Measurements from ENCODE around the gene CFAP100. TPM values are rescaled to one million over a fixed set of nuclear protein-coding genes. Genes with fewer than 3 reads are reported as not detected.

Gene CFAP100
- total RNA-seq, 1 experiment from 2014 or later = not detected

DNA sequence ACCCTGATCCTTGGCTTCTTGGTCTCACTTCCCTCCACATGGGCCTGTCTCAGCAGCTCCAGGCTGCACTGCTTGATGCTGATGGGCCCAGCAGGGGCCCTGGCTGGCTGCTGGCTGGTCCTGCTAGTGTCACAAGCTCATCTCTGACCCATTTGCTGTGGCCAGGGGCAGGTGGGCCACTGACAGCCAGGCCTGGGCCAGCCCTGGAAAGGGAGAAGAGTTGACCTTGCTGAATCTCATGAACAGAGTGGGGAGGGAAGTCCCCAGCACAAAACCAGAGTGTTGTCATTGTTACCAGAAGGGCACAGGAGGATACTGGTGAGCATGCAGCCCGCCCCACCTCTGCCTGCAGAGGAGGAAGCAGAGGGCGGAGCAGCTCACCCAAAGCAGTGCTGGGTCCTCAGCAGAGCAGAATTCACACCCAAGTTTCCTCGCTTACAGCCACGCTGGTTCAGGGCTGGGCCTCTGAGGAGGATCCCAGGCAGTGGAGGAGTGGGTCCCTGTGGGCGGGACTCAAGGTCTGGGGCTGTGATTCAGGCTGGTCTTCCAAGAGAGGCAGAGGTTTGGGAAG lies 29.9 kb upstream of the CFAP100 start:
- no peaks in the 10 kb centered on the region for H3K79me2 ChIP-seq (ENCODE audit: insufficient read depth, low read length)
- no peak overlapping the region for H2AFZ ChIP-seq (ENCODE audit: low read depth, low read length, poor library complexity, severe bottlenecking)
- no peak for TF ChIP-seq TCF7L2 (IDR thresholded peaks at IDR 0.05; ENCODE audit: borderline replicate concordance, extremely low read depth, insufficient read depth, insufficient read length)
- TF ChIP-seq, protein P1, sequence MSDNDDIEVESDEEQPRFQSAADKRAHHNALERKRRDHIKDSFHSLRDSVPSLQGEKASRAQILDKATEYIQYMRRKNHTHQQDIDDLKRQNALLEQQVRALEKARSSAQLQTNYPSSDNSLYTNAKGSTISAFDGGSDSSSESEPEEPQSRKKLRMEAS (IDR thresholded peaks at IDR 0.05) = no peak
- no peak for TF ChIP-seq SIN3A (IDR thresholded peaks at IDR 0.05; ENCODE audit: low read depth)
- TF ChIP-seq FOSL1 (IDR thresholded peaks at IDR 0.05; ENCODE audit: low read depth) = no peak
- no peak for TF ChIP-seq ELF1 (IDR thresholded peaks at IDR 0.05; ENCODE audit: borderline replicate concordance, low read depth)
- TF ChIP-seq, protein P2, sequence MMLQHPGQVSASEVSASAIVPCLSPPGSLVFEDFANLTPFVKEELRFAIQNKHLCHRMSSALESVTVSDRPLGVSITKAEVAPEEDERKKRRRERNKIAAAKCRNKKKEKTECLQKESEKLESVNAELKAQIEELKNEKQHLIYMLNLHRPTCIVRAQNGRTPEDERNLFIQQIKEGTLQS (IDR thresholded peaks at IDR 0.05) = no peak
- TF ChIP-seq POLR2AphosphoS5 (IDR thresholded peaks at IDR 0.05; ENCODE audit: low read depth, low read length) = no peak
- TF ChIP-seq EZH2phosphoT487 (IDR thresholded peaks at IDR 0.05; ENCODE audit: borderline replicate concordance) = no peak
- TF ChIP-seq ZNF274 (IDR thresholded peaks at IDR 0.05; ENCODE audit: low read depth, low read length) = no peak
- TF ChIP-seq CBX3 (IDR thresholded peaks at IDR 0.05; ENCODE audit: low read depth) = no peak
- no peak for TF ChIP-seq EZH2 (IDR thresholded peaks at IDR 0.05)
- TF ChIP-seq, protein P3, sequence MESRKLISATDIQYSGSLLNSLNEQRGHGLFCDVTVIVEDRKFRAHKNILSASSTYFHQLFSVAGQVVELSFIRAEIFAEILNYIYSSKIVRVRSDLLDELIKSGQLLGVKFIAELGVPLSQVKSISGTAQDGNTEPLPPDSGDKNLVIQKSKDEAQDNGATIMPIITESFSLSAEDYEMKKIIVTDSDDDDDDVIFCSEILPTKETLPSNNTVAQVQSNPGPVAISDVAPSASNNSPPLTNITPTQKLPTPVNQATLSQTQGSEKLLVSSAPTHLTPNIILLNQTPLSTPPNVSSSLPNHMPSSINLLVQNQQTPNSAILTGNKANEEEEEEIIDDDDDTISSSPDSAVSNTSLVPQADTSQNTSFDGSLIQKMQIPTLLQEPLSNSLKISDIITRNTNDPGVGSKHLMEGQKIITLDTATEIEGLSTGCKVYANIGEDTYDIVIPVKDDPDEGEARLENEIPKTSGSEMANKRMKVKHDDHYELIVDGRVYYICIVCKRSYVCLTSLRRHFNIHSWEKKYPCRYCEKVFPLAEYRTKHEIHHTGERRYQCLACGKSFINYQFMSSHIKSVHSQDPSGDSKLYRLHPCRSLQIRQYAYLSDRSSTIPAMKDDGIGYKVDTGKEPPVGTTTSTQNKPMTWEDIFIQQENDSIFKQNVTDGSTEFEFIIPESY (IDR thresholded peaks at IDR 0.05; ENCODE audit: extremely low read depth, insufficient replicate concordance, low read length) = no peak
- TF ChIP-seq JUND (IDR thresholded peaks at IDR 0.05) = no peak
- no peak for TF ChIP-seq YY1 (IDR thresholded peaks at IDR 0.05; ENCODE audit: extremely low read depth, insufficient replicate concordance, low read depth, low read length)
- no peak for TF ChIP-seq POLR2A (IDR thresholded peaks at IDR 0.05; ENCODE audit: borderline replicate concordance, extremely low read depth, insufficient read depth, insufficient read length)
- no peak for TF ChIP-seq SRF (IDR thresholded peaks at IDR 0.05; ENCODE audit: low read depth)
- no peak for TF ChIP-seq ZFX (IDR thresholded peaks at IDR 0.05)
- TF ChIP-seq SP1 (IDR thresholded peaks at IDR 0.05; ENCODE audit: low read depth) = no peak
- H3K4me3 ChIP-seq (replicated peaks in 1 of 2; ENCODE audit: low read depth in 1 of 2, low read length in 2 of 2) = no peak overlapping the region
- H3K27me3 ChIP-seq (ENCODE audit: insufficient read depth, low read length) = no peaks in the 10 kb centered on the region
- H3K4me2 ChIP-seq (ENCODE audit: low read length) = no peak overlapping the region
- no peak overlapping the region for H3K9ac ChIP-seq (ENCODE audit: low read length)
- H3K9me2 ChIP-seq (ENCODE audit: insufficient read depth) = no peaks in the 10 kb centered on the region
- no peaks in the 10 kb centered on the region for H4K20me1 ChIP-seq (ENCODE audit: insufficient read depth)
- DNase-seq (ENCODE audit: low read depth, low spot score) = no peak
- ATAC-seq = no peak
- ChIA-PET CTCF (no interaction called here), RAD21 (ENCODE audit: low non-redundant PET in 1 of 2, low total read pairs in 2 of 2, uncharacterized antibody in 2 of 2, unreplicated experiment in 2 of 2) (no interaction called here), POLR2A (no interaction called here)
- H3K4me1 ChIP-seq (ENCODE audit: control insufficient read depth in 1 of 2, insufficient read depth in 2 of 2, low read length in 2 of 2) = no peaks in the 10 kb centered on the region
- no TSS peak for BruUV-seq (replicated peaks)
- no peaks in the 10 kb centered on the region for H3K9me3 ChIP-seq (ENCODE audit: control insufficient read depth in 1 of 2, insufficient read depth in 1 of 2, low read depth in 1 of 2, low read length in 2 of 2)
- H3K36me3 ChIP-seq (ENCODE audit: control insufficient read depth in 1 of 2, insufficient read depth in 2 of 2, low read length in 2 of 2) = no peaks in the 10 kb centered on the region
- intact Hi-C loops (cut with micrococcal nuclease) = no loop called here
- no peak overlapping the region for H3K27ac ChIP-seq (ENCODE audit: low read depth, low read length)
